ENCODE measurements around the gene FRMD7.
"Not testable (repeated sequence)": the region's sequence is repeated elsewhere in the genome, so short reads cannot be mapped to it uniquely, and the experiment has no call there.

Gene FRMD7

GRCh38 chrX:132058975-132059374, 68.8 kb downstream of the FRMD7 start:
- DNase-seq (ENCODE audit: low read depth), result no peak
- TF ChIP-seq, protein P1, sequence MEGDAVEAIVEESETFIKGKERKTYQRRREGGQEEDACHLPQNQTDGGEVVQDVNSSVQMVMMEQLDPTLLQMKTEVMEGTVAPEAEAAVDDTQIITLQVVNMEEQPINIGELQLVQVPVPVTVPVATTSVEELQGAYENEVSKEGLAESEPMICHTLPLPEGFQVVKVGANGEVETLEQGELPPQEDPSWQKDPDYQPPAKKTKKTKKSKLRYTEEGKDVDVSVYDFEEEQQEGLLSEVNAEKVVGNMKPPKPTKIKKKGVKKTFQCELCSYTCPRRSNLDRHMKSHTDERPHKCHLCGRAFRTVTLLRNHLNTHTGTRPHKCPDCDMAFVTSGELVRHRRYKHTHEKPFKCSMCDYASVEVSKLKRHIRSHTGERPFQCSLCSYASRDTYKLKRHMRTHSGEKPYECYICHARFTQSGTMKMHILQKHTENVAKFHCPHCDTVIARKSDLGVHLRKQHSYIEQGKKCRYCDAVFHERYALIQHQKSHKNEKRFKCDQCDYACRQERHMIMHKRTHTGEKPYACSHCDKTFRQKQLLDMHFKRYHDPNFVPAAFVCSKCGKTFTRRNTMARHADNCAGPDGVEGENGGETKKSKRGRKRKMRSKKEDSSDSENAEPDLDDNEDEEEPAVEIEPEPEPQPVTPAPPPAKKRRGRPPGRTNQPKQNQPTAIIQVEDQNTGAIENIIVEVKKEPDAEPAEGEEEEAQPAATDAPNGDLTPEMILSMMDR (IDR thresholded peaks at IDR 0.05; ENCODE audit: low read depth, low read length, missing control alignments), result no peak
- H3K4me3 ChIP-seq (ENCODE audit: low read depth, low read length), result no peak overlapping the region

GRCh38 chrX:132058050-132058449, 69.8 kb downstream of the FRMD7 start:
- H3K4me3 ChIP-seq (ENCODE audit: low read depth, low read length), result no peak overlapping the region
- TF ChIP-seq, protein P1 (IDR thresholded peaks at IDR 0.05; ENCODE audit: low read depth, low read length, missing control alignments), result no peak
- no peak for DNase-seq (ENCODE audit: low read depth)

GRCh38 chrX:132051778-132052177, 76.0 kb downstream of the FRMD7 start:
- DNase-seq (ENCODE audit: low read depth); H3K4me3 ChIP-seq (ENCODE audit: low read depth, low read length): not testable (repeated sequence)

- no peak overlapping the region for H3K4me3 ChIP-seq (ENCODE audit: low read depth, low read length)
- TF ChIP-seq, protein P1 (IDR thresholded peaks at IDR 0.05; ENCODE audit: low read depth, low read length, missing control alignments), result no peak
- DNase-seq (ENCODE audit: low read depth), result no peak
These were observed 81.3 kb downstream of the FRMD7 start for GRCh38 chrX:132046533-132046932.

- DNase-seq (ENCODE audit: low read depth), result no peak
- no peak overlapping the region for H3K4me3 ChIP-seq (ENCODE audit: low read depth, low read length)
- TF ChIP-seq, protein P1 (IDR thresholded peaks at IDR 0.05; ENCODE audit: low read depth, low read length, missing control alignments), result no peak
These were observed 82.4 kb downstream of the FRMD7 start for GRCh38 chrX:132045456-132045855.

DNA sequence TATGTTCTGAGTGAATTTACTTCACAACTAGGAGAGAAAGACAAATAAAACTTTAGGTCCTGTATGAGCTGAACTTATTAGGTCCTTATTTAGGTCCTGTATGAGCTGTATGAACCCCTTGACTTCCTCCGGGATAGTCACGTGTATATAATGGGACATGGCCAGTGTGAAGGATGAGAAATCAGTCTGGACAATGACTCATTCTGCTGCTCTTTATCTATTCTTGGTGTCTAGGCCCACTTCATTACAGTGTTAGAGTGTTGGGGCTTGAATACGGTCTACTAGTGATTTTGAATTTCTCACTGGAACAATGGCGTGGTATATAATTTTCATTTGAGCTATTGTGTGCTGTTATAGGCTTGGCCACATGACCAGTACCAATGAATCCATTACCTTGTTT, 82.9 kb downstream of the FRMD7 start:
- H3K4me3 ChIP-seq (ENCODE audit: low read depth, low read length), result no peak overlapping the region
- TF ChIP-seq, protein P1 (IDR thresholded peaks at IDR 0.05; ENCODE audit: low read depth, low read length, missing control alignments), result no peak
- no peak for DNase-seq (ENCODE audit: low read depth)

DNA sequence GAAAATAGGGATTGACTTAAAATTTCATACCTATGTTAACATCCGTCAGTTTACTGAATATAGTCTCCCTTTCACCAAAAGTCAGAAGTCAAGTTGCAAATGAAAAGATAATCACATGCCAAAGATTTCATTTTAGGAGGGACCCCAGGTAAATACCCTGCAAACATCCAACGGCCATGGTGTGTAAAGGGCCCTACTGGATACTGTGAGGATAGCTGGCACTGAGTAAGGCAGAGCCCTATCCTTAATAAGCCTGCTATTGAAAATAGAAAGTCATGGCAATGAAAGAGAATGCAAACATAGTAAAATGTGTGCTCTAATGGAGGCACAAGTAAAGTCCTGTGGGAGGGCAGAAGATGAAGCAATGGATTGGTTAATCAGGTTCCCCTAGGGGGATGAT, 83.8 kb downstream of the FRMD7 start:
- TF ChIP-seq, protein P1 (IDR thresholded peaks at IDR 0.05; ENCODE audit: low read depth, low read length, missing control alignments), result no peak
- DNase-seq (ENCODE audit: low read depth), result no peak
- no peak overlapping the region for H3K4me3 ChIP-seq (ENCODE audit: low read depth, low read length)

DNA sequence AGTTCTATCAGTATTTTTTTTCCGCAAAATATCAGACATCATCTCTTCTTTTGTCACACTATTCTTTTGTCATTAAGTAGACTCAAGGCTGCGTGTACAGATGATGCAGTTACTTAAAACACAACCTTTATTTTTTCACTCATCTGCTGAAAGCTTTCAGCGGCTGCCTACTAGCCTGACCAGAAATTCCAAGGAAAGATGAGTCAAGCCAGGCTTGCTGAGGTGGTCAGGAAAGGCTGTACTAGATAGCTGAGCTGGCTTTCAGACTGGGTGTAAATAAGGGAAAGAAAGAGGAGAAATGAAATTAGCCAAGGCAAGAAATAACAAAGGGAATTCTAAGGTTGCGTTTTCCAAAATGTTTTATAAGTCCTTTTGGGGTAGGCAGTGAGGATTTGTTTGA, 86.8 kb downstream of the FRMD7 start:
- DNase-seq (ENCODE audit: low read depth), result no peak
- TF ChIP-seq, protein P1 (IDR thresholded peaks at IDR 0.05; ENCODE audit: low read depth, low read length, missing control alignments), result no peak
- H3K4me3 ChIP-seq (ENCODE audit: low read depth, low read length), result no peak overlapping the region
